HG03039 (cell line): ENCODE results near the gene MISFA.
"Not testable (repeated sequence)": the region's sequence is repeated elsewhere in the genome, so short reads cannot be mapped to it uniquely, and the experiment has no call there.

Experiments
- ATAC-seq: cut with Tn5 transposase; IDR thresholded peaks from one replicate; pipeline ENCODE4 v1.9.1; 2021; ENCODE audit warnings: mild to moderate bottlenecking, moderate library complexity; ENCODE audit not compliant: unreplicated experiment

Gene MISFA

DNA sequence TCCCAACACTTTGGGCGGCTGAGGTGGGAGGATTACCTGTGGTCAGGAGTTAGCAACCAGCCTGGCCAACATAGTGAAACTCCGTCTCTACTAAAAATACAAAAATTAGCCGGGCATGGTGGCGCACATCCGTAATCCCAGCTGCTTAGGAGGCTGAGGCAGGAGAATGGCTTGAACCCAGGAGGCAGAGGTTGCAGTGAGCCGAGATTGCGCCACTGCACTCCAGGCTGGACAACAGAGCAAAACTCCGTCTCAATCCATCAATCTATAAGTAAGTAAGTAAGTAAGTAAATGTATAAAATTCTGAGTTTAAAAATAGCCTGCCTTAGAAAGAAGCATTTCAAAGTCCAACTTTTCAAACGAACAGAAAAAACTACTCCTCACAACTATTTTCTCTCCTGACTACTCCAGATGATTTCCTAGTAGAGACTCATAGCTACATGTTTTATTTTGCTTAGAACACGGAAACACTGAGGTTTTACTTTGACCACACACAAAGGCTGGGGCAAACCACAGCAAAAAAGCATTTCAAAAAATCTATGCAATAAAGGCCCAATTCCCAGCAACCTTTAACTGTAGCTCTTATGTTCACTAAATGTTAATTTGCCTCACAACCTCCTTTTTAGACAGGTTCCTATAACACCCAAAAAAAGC is 18.2 kb downstream of the MISFA start:
- no peak for ATAC-seq

DNA sequence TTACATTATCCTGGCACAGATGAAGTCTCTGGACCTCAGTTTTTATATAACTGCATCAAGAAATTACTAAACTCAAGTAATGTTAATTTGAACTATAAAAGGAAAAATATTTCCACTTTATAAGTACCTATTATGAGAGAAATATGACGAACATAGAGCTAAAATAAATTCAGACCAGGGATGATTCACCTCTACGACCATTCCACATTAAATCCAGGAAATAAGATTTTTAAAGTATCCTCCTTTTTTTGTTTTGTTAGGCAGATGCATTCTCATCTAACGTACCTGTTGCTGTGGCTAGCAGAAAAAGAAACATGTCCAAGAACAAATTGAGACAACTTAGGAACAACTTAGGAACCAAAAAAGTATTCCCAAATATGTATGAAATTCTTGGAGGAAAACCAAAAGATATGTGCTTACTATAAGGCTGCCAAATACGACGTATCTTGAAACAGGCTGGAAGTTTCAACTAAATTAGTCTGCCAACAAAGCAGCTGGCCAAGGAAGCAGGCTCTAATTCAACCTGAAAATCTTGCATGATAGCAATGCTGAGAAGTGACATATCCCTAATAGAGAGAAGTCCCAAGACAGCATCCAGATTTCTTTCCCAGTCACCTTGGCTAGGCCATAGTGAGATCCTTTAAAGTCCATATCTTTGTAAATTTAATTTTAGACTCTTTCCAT is 18.9 kb downstream of the MISFA start:
- ATAC-seq, result no peak

DNA sequence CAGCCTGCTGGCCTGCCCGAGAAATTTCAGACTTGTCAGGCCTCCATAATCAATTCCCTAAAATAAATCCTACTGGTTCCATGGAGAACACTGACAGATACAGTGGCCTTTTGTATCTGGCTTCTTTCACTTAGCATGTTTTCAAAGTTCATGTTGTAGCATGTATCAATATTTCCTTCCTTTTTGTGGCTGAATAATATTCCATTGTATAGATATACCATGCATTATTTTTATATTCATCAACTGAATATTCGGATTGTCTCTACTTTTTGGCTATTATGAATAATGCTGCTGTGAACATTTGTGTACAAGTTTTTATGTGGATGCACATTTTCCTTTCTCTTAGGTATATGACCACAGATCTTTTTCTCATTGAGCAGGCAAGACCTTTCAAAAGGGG is 24.1 kb downstream of the MISFA start:
- ATAC-seq, result no peak

DNA sequence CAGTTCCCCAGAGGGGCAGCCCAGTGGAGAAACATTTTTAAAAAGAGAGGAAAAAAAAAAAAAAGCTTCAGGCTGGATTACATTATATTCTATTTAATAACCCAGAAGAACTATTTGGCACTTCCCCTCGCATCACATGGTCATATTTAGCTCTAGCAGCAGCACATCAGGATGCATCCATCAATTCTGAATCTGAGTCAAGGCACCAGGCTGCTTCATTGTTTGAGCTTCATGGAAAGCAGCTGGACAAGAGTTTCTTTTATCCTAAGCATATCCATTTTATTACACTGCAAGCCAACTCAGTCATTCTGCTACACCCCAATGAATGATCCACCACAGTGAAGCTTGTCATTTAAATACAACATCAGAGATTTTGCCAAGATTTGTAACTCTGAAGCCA is 24.6 kb downstream of the MISFA start:
- no peak for ATAC-seq

DNA sequence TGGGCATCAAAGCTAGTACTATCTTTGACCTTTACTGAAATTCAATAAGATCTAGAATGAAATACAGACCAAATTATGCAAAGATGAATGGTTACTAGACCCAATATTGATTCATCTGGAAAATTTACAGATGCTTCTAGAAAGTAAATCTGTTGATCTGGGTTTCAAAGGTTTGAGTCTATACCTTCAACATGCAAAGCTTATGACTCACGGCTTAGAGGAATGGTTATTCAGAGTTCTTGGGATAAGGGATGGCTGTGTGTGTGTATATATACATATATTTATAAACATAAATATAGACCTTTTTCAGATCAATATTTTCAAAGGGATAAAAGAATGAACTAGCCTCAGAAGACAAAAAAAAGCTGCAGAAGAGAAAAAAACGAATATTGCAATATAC is 33.3 kb downstream of the MISFA start:
- ATAC-seq, result no peak

DNA sequence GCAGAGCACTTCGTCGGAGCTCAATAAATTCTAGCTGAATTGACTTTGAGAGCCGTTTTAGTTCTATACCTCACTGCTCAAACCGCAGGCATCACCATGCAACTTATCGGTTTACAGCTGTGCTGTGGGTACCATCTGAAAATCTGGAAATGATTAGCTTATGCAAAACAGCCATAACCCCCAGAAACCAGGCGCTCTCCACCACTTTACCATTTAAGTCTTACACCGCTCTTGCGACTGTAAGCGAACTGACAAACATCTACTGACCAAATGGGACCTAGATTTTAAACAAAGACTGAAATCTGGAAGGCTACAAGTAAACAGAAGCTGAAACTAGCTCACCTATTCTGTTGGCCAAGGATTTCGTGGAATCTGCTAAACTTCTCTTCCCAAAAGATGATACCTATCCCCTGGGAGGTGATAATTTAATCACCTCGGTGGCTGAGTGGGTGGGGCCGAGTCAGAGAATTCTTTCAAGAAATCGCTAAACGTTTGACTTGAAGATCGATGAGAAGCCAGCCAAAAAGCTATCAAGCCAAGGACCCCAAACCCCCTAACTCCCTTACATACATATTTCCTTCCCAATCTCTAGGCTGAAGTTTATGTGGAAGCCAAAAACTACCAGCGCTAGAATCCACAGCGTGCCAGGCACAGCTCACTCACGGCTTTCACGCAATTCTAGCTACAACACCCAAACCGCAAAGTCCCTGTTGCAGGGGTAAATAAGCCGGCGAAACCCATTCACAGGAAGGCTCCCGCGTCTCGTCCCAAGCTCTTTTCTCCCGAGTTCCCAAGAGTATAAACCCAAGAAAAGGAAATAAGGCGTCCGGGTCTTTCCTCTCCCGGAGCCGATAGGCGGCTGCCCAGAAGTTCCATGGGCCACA is 33.9 kb downstream of the MISFA start:
- ATAC-seq, result peak; percentile 41

DNA sequence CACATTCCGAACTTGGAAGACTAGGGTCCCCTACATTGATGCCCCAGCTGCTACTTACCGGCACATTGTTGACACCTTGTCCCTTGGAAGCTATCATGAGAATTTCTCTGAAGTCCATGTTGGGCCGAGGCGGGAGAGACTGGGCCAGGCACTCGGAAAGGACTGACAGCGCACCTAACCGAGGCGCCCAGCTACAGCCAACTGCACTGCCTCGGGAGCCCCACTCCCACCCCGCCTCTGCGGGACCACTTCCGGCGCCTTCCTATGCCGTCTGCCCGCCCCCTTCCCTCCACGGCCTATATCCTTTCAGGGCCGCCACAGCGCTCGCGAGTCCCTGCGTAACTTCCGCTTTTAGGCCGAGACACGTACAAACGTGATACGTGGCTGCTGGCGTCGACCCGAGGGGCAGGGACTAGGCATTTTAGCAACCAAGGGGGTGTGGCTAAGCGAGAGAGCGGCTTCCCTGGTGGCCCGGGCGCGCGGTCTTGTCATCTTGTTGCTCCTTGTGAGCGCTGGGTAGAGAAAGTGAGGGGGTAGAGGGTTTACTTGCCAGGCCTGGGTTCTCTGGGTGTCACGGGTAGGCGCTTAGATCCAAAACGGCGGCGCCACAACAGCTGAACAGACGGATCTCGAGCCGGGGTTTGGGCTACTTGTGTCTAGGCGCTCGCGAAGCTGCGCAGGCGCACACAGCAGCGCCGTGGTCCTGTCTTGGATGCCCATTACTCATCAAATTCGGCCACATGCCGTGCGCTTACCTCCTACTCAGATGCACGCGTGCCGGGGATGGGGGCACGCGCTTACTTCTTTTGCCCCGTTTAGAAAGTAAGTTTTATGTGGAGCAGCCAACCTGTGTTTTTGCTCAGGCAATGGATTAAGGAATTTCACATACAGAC is 34.8 kb downstream of the MISFA start, which contains the start of gene SPTY2D1:
TSS of gene SPTY2D1 (minus strand) at position 203 of the 893 bp plus-strand sequence. CDS start at position 118, 85 bp downstream.
- peak; percentile 94 for ATAC-seq

DNA sequence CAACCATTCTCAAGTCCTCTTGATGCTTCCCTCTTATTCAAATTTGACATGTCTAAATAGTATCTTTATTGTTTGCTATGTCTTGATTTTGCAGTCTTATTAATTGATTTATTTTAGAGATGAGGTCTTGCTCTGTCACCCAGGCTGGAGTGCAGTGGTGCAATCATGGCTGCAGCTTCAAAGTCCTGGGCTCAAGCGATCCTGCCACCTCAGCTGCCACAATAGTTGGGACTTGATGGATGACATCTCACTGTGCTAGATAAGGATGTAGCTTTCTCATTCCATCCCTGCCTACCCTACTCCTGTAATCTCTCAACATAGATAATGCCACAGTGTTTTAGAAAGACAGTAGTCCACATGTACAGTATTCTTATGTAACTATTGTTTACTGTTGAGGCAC is 42.1 kb downstream of the MISFA start:
- ATAC-seq, result no peak

DNA sequence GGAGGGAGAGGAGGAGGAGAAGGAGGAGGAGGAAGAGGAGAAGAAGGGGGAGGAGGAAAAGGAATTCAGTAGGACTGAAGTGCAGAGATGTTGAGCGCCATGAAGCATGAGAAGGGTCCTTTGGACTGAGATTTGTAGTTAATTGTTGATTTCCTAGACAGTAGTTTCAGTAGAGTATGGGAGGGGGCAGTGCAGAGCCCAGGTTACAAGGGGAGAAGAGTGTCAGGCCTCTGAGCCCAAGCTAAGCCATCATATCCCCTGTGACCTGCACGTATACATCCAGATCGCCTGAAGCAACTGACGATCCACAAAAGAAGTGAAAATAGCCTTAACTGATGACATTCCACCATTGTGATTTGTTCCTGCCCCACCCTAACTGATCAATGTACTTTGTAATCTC is 43.4 kb downstream of the MISFA start:
- not testable (repeated sequence) for ATAC-seq

DNA sequence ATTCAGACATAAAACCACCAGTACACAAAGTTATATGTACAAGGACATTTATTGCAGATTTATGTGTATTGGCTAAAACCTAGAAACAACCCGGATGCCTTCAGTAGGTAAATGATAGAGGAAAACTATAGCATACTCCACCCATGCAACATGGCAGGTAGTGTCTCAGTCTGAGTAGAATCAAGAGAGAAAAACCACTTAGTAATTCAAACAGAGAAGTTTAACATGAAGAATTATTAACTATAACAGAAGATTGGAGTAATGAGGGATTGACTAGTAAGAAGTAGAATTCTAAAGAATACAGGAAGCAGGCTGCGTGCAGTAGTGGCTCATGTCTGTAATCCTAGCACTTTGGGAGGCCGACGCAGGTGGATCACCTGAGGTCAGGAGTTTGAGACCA is 50.8 kb downstream of the MISFA start:
- no peak for ATAC-seq

DNA sequence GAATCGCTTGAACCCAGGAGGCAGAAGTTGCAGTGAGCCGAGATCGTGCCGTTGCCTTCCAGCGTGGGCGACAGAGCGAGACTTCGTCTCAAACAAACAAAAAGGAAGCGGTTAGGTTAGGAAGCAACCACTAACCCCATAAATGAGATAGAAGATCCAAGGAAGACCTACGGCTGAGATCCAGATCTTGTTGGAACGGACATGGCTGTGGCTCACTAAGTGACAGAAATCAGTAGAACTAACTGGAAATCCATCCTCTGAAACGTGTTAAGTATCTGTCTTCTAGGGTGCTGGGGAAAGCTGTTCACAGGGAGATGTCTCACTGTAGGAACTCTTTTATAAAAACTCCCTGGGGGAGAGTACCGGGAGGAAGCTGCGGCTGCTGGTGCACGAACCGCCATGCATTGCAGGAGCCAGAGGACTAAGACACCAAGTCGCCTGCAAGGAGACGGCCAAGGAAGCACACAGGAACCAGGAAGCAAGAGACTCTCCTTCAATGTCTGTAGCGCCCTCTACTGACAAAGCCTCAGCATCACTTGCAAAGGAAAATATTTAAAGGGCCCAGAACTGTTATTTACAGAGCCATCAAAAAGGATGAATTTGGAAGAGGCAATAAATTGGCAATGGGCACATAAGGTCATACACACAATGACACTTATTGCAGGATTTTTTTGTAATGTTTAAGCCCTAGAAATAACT is 51.4 kb downstream of the MISFA start:
- ATAC-seq, result no peak
